Tibial nerve (tissue), 4 donors: ENCODE measurements around the gene MPZL2. TPM values are rescaled to one million over a fixed set of nuclear protein-coding genes. Genes with fewer than 3 reads are reported as not detected.

Experiments
- DNase-seq, 2 donors: peaks; one replicate each; pipeline ENCODE4 v3.0.0-alpha.2; 2019; ENCODE audit warnings: low spot score in 2 of 2
- H3K27ac ChIP-seq, 4 donors: fragments of 200-600 bp; sonication (generic) in 3 of 4; one replicate each; pipeline ENCODE4 v1.5.1; 2017 to 2019; ENCODE audit warnings: mild to moderate bottlenecking in 1 of 4
- H3K27me3 ChIP-seq, 2 donors: fragments of 200-600 bp; sonication (generic) in 1 of 2; one replicate each; pipeline versions ENCODE4 v1.5.1 to v1.6.0; 2017 to 2019
- H3K36me3 ChIP-seq, 3 donors: fragments of 200-600 bp; sonication (generic); one replicate each; pipeline ENCODE4 v1.5.1; 2018 to 2019
- H3K4me1 ChIP-seq, 4 donors: fragments of 200-600 bp; sonication (generic) in 3 of 4; one replicate each; pipeline ENCODE4 v1.5.1; 2017 to 2019
- H3K4me3 ChIP-seq, 4 donors: fragments of 200-600 bp; sonication (generic) in 3 of 4; one replicate each; pipeline ENCODE4 v1.5.1; 2017 to 2019; ENCODE audit warnings: mild to moderate bottlenecking in 1 of 4, moderate library complexity in 1 of 4
- H3K9me3 ChIP-seq, 4 donors: fragments of 200-600 bp; sonication (generic) in 3 of 4; one replicate each; pipeline ENCODE4 v1.5.1; 2017 to 2019
- CTCF ChIP-seq, 5 experiments: fragments of 200-600 bp in 3 of 5; fragments of 450-650 bp in 2 of 5; sonication (generic) in 3 of 5; IDR thresholded peaks; one replicate each; pipeline ENCODE4 v1.5.1; 2016 to 2019; ENCODE audit warnings: antibody characterized with exemption in 5 of 5, mild to moderate bottlenecking in 3 of 5, moderate library complexity in 2 of 5
- EP300 ChIP-seq, 2 donors: sonication (generic); formaldehyde crosslinking; IDR thresholded peaks; one replicate each; pipeline ENCODE4 v1.6.1; 2017; ENCODE audit warnings: antibody characterized with exemption in 2 of 2, mild to moderate bottlenecking in 1 of 2
- POLR2A ChIP-seq, 2 donors: fragments of 450-650 bp; IDR thresholded peaks; one replicate each; pipeline ENCODE4 v1.6.1; 2017; ENCODE audit warnings: antibody characterized with exemption in 2 of 2, mild to moderate bottlenecking in 2 of 2, moderate library complexity in 2 of 2
- WGBS, 2 donors: methylation state at CpG; one replicate each; pipeline ENCODE4 v1.1.5; 2018; 5-methylcytosine and 5-hydroxymethylcytosine counted together
- total RNA-seq, 4 donors: library from RNA; depleted of rRNA; stranded (reverse); fragments of >200 nt; gene quantifications; one replicate each; pipeline ENCODE4 v1.1.0, GENCODE V29; 2016

The MPZL2 gene
- total RNA-seq, 4 donors from 2014 or later = 6.7 to 53.7 (median 27.0) TPM

GRCh38 chr11:118211006-118211405, 53.1 kb downstream of the MPZL2 start:
- no peaks in the 10 kb centered on the region for H3K9me3 ChIP-seq
- 26 to 34% methylated on average over 6 of the region's 6 CpGs for WGBS, 2 donors
- H3K27ac ChIP-seq = peak overlapping the region in 2 of 4 donors; percentile 18 to 45
- DNase-seq = no peak
- peaks cover 0 to 34% of the 10 kb centered on the region in 2 donors for H3K27me3 ChIP-seq
- TF ChIP-seq CTCF (IDR thresholded peaks at IDR 0.05) (no peak), POLR2A (IDR thresholded peaks at IDR 0.05) (no peak), EP300 (IDR thresholded peaks at IDR 0.05) (no peak)
- H3K4me3 ChIP-seq = no peak overlapping the region
- H3K36me3 ChIP-seq = no peaks in the 10 kb centered on the region
- no peaks in the 10 kb centered on the region for H3K4me1 ChIP-seq

GRCh38 chr11:118210323-118210722, 53.8 kb downstream of the MPZL2 start:
- no peak for TF ChIP-seq EP300 (IDR thresholded peaks at IDR 0.05)
- no peak for TF ChIP-seq POLR2A (IDR thresholded peaks at IDR 0.05)
- TF ChIP-seq CTCF (IDR thresholded peaks at IDR 0.05) = no peak
- DNase-seq = no peak
- no peaks in the 10 kb centered on the region for H3K36me3 ChIP-seq
- H3K4me1 ChIP-seq = no peaks in the 10 kb centered on the region
- H3K4me3 ChIP-seq = no peak overlapping the region
- H3K27ac ChIP-seq = peak overlapping the region in 2 of 4 donors; percentile 6 to 45
- no peaks in the 10 kb centered on the region for H3K9me3 ChIP-seq
- peaks cover 0 to 27% of the 10 kb centered on the region in 2 donors for H3K27me3 ChIP-seq
- 92% methylated on average over 7 of the region's 7 CpGs for WGBS, 2 donors

- 71 to 80% methylated on average over 3 of the region's 3 CpGs for WGBS, 2 donors
- H3K4me1 ChIP-seq = no peaks in the 10 kb centered on the region
- H3K27ac ChIP-seq = no peak overlapping the region
- TF ChIP-seq EP300 (IDR thresholded peaks at IDR 0.05) (no peak), CTCF (IDR thresholded peaks at IDR 0.05) (no peak), POLR2A (IDR thresholded peaks at IDR 0.05) (no peak)
- DNase-seq = no peak
- no peaks in the 10 kb centered on the region for H3K9me3 ChIP-seq
- no peak overlapping the region for H3K4me3 ChIP-seq
- peaks cover 0 to 22% of the 10 kb centered on the region in 2 donors for H3K27me3 ChIP-seq
- H3K36me3 ChIP-seq = no peaks in the 10 kb centered on the region
Observed at GRCh38 chr11:118209033-118209432, 55.1 kb downstream of the MPZL2 start.

GRCh38 chr11:118207079-118207478, 57.0 kb downstream of the MPZL2 start:
- H3K9me3 ChIP-seq = no peaks in the 10 kb centered on the region
- no peak for DNase-seq
- peak overlapping the region in 1 of 4 donors; percentile 62 for H3K27ac ChIP-seq
- no peak overlapping the region for H3K4me3 ChIP-seq
- 79 to 82% methylated on average over 2 of the region's 2 CpGs for WGBS, 2 donors
- H3K36me3 ChIP-seq = no peaks in the 10 kb centered on the region
- H3K4me1 ChIP-seq = no peaks in the 10 kb centered on the region
- TF ChIP-seq CTCF (IDR thresholded peaks at IDR 0.05) (no peak), POLR2A (IDR thresholded peaks at IDR 0.05) (no peak), EP300 (IDR thresholded peaks at IDR 0.05) (no peak)
- H3K27me3 ChIP-seq = peaks cover 0 to 15% of the 10 kb centered on the region in 2 donors

GRCh38 chr11:118206391-118207031, 57.6 kb downstream of the MPZL2 start:
- Histone ChIP-seq H3K4me3 (no peak overlapping the region), H3K27me3 (peaks cover 0 to 10% of the 10 kb centered on the region in 2 donors), H3K36me3 (no peaks in the 10 kb centered on the region), H3K27ac (peak overlapping the region in 2 of 4 donors; percentile 27 to 62), H3K4me1 (no peaks in the 10 kb centered on the region), H3K9me3 (no peaks in the 10 kb centered on the region)
- 9 to 17% methylated on average over 1 of the region's 1 CpG for WGBS, 2 donors
- peak in 1 of 2 donors; percentile 26 for DNase-seq
- TF ChIP-seq EP300 (IDR thresholded peaks at IDR 0.05) (peak in 1 of 2 donors; percentile 53), POLR2A (IDR thresholded peaks at IDR 0.05) (no peak)
